K562 (cell line): ENCODE measurements around the gene FAM241B. TPM values are rescaled to one million over a fixed set of nuclear protein-coding genes. Genes with fewer than 3 reads are reported as not detected.

ENCODE experiments used
- ATAC-seq: fragments of 200-7000 bp; cut with Tn5 transposase; 3 replicates; pipeline ENCODE4 v1.9.1; 2020; ENCODE audit warnings: moderate library complexity
- BruUV-seq: library from RNA; stranded (reverse); fragments of 400-500 nt; replicated peaks from 2 replicates; lab custom pipeline; 2021; lab: Mats Ljungman, UMichigan
- CTCF ChIA-PET: fragments of 300-600 bp; formaldehyde crosslinking; extraction: SDS; loops from one replicate; lab custom pipeline; 2021; ENCODE audit warnings: low intra/inter-chr PET ratio; lab: Yijun Ruan, JAX
- POLR2A ChIA-PET: fragments of 300-600, 350-650 bp; sonication (Branson Sonifier 250); formaldehyde crosslinking; extraction: SDS; loops from one replicate; lab custom pipeline; 2021; ENCODE audit warnings: antibody characterized with exemption, inconsistent platforms; lab: Yijun Ruan, JAX
- DNase-seq, 4 experiments: peaks; one replicate each; pipeline versions ENCODE4 v3.0.0 to v3.0.0-alpha.2; 2011 to 2018; ENCODE audit warnings: low spot score in 3 of 4, mixed read lengths in 3 of 4; ENCODE audit errors: extremely low read depth in 1 of 4
- FAIRE-seq: peaks from 2 replicates; lab custom pipeline; 2011; peaks lifted over from hg19 to GRCh38; lab: Jason Lieb, UNC
- H2AFZ ChIP-seq: 2 replicates; pipeline ENCODE4 v1.6.0; 2011; ENCODE audit warnings: low read depth, low read length, control low read depth, inconsistent platforms
- H3K27ac ChIP-seq: fragments of 200-600 bp; 3 replicates; pipeline ENCODE4 v1.8.0; 2011; ENCODE audit warnings: low read depth, mild to moderate bottlenecking, control low read depth, inconsistent platforms, low read length, moderate library complexity, mixed read lengths; ENCODE audit errors: extremely low read depth
- H3K27me3 ChIP-seq, 2 experiments: fragments of 300-600 bp in 1 of 2; 2 replicates in 1 of 2; 3 replicates in 1 of 2; pipeline versions ENCODE4 v1.6.0 to v1.8.0; 2011; ENCODE audit warnings: inconsistent platforms in 2 of 2, low read length in 2 of 2, mild to moderate bottlenecking in 1 of 2, mixed read lengths in 1 of 2, moderate library complexity in 1 of 2; ENCODE audit not compliant: control insufficient read depth in 2 of 2, insufficient read depth in 2 of 2
- H3K36me3 ChIP-seq: fragments of 300-600 bp; 3 replicates; pipeline ENCODE4 v1.8.0; 2011; ENCODE audit warnings: mild to moderate bottlenecking, low read length, inconsistent platforms; ENCODE audit not compliant: control insufficient read depth, insufficient read depth
- H3K4me1 ChIP-seq, 2 experiments: fragments of 200-600 bp in 1 of 2; replicated peaks in 1 of 2; 2 replicates in 1 of 2; 3 replicates in 1 of 2; pipeline versions ENCODE4 v1.5.1 to v1.8.0; 2011; ENCODE audit warnings: inconsistent platforms in 2 of 2, low read length in 2 of 2, mild to moderate bottlenecking in 1 of 2, mixed read lengths in 1 of 2, moderate library complexity in 1 of 2; ENCODE audit not compliant: control insufficient read depth in 2 of 2, insufficient read depth in 2 of 2
- H3K4me2 ChIP-seq: 2 replicates; pipeline ENCODE4 v1.6.1; 2011; ENCODE audit warnings: low read length, control low read depth, inconsistent platforms, mixed read lengths; ENCODE audit not compliant: insufficient read depth
- H3K4me3 ChIP-seq: fragments of 200-600 bp; sonication (generic), shearing (Covaris generic); 2 replicates; pipeline ENCODE4 v1.5.1; 2016; ENCODE audit warnings: control low read depth, inconsistent platforms
- H3K79me2 ChIP-seq: fragments of 200-600 bp; 3 replicates; pipeline ENCODE4 v1.8.0; 2011; ENCODE audit warnings: low read length, inconsistent platforms; ENCODE audit not compliant: control insufficient read depth, insufficient read depth
- H3K9ac ChIP-seq, 2 experiments: 2 replicates each; pipeline versions ENCODE4 v1.6.0 to v1.6.1; 2011; ENCODE audit warnings: low read depth in 2 of 2, low read length in 2 of 2, control low read depth in 1 of 2, inconsistent platforms in 1 of 2, mild to moderate bottlenecking in 1 of 2, mixed read lengths in 1 of 2; ENCODE audit not compliant: insufficient read depth in 1 of 2
- H3K9me1 ChIP-seq: one replicate; pipeline ENCODE4 v1.6.0; 2011; ENCODE audit warnings: inconsistent platforms, mild to moderate bottlenecking, low read length, moderate library complexity; ENCODE audit not compliant: control insufficient read depth, insufficient read depth
- H3K9me3 ChIP-seq: replicated peaks from 2 replicates; pipeline ENCODE4 v1.5.1; 2011; ENCODE audit warnings: low read depth, low read length, inconsistent platforms; ENCODE audit not compliant: control insufficient read depth, insufficient read depth
- H4K20me1 ChIP-seq: replicated peaks from 2 replicates; pipeline ENCODE4 v1.6.1; 2011; ENCODE audit warnings: low read length, inconsistent platforms, mixed read lengths; ENCODE audit not compliant: control insufficient read depth, insufficient read depth
- CTBP1 ChIP-seq: fragments of 450-650 bp; IDR thresholded peaks from 2 replicates; pipeline ENCODE4 v1.6.1; 2016; ENCODE audit warnings: borderline replicate concordance
- GATA2 ChIP-seq: sonication (generic); formaldehyde crosslinking; IDR thresholded peaks from 2 replicates; pipeline ENCODE4 v1.4.0; 2020; ENCODE audit warnings: mild to moderate bottlenecking, missing genetic modification reagents
- RFX1 ChIP-seq: fragments of 450-650 bp; IDR thresholded peaks from 2 replicates; pipeline ENCODE4 v1.6.1; 2016; ENCODE audit warnings: mild to moderate bottlenecking, moderate library complexity
- SMAD3 ChIP-seq: fragments of 450-650 bp; formaldehyde crosslinking; conservative IDR thresholded peaks from 2 replicates; pipeline ENCODE4 v1.4.0; 2020; ENCODE audit warnings: mild to moderate bottlenecking
- ZNF263 ChIP-seq: sonication (generic); formaldehyde crosslinking; IDR thresholded peaks from 2 replicates; pipeline ENCODE4 v1.8.0; 2022; ENCODE audit warnings: mild to moderate bottlenecking, missing genetic modification reagents, borderline replicate concordance
- WGBS: fragments of 100-300 bp; shearing (Covaris generic); methylation state at CpG from one replicate; pipeline ENCODE4 v1.1.6; 2016; ENCODE audit warnings: low coverage, mixed read lengths; ENCODE audit not compliant: insufficient coverage; ENCODE audit errors: missing lambda C conversion rate; 5-methylcytosine and 5-hydroxymethylcytosine counted together
- in situ Hi-C: fragments of 300-500 bp; cut with MboI; formaldehyde crosslinking; loops from 4 replicates; pipeline ENCODE4 v1.15.0; 2018; ENCODE audit warnings: inconsistent platforms, mixed read lengths
- intact Hi-C: fragments of 100-400 bp; cut with micrococcal nuclease; formaldehyde crosslinking; loops from 2 replicates; pipeline ENCODE4 v1.14.2; 2022
- polyA plus RNA-seq, 8 experiments: library from polyadenylated mRNA; depleted of rRNA in 4 of 8; stranded (reverse) in 5 of 8; unstranded in 3 of 8; fragments of >200 nt; fragmentation: Nextera tagmentation in 2 of 8; fragmentation: Illumina TruSeq in 1 of 8; extraction: Ambion mirVana in 2 of 8; extraction: Trizol in 1 of 8; gene quantifications; 2 replicates each; pipeline versions ENCODE4 v1.2.1 to v1.2.3, GENCODE V29; 2011 to 2014; ENCODE audit warnings: inconsistent platforms in 1 of 8, missing spikeins in 1 of 8
- total RNA-seq, 7 experiments: library from RNA; depleted of rRNA in 6 of 7; stranded (reverse); fragments of >200 nt in 6 of 7; fragmentation: Illumina TruSeq in 2 of 7; extraction: Trizol in 2 of 7; gene quantifications; 2 replicates each; pipeline versions ENCODE4 v1.2.1 to v1.2.3, GENCODE V29; 2011 to 2021; ENCODE audit warnings: low replicate concordance in 1 of 7

Gene FAM241B
- total and polyA plus RNA-seq, 9 of the 15 experiments (the other 6 are each of a cell fraction or from before 2014, with no cell fraction given) = 1.9 to 11.1 (median 3.0) TPM

DNA sequence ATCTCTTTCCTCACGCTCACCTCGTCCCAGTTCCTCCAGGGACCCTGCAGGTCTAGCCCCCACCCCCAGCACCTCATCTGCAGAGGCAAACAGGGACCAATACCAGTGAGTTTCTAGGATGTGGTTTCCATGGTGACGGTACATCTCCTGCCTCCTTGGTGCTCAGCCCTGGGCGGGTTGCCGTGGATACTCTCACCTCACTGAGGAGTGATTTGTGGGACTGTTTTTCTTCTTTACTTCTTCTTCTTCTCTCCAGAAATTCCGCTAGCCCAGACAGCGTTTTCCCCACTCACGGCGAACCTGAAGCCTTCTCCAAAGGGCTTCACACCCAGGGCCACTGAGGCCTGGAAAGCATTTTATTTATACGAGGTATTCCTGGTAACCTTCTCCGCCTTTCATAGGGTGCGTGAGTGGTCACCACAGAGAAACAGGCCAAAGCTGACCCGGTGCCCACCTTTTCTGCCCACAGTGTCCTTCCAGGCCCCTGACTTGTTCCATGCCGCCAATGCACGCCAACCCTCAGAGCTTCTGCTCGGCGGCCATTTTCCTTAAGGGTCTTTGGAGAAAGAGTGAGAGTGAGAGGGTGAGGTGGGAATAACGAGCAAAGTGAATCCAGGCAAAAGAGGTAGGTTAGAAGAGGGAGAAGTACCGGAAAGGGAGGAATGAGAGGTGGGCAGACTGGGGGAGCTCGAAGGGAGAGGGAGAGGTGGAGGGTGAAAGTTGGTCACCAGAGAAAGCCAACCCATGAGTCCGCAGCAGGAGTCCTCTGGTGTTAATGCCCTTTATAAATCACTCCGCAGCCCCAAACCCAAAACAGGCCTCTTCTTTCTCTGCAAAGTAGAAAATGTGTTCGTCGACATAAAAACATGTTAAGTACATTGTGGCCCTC, 15.5 kb downstream of the FAM241B start:
- TF ChIP-seq RFX1 (peak; percentile 85), GATA2 (CRISPR knock-in tag) (no peak), SMAD3 (CRISPR knock-in tag) (no peak), CTBP1 (0 out of 2 replicates have a peak, but pooled peaks have one; percentile 25), ZNF263 (CRISPR knock-in tag) (no peak)
- intact Hi-C loops (no loop called here), in situ Hi-C loops (loop anchor here (25.0 kb wide), 1 partner anchor 408 kb away; no protein-coding TSS in a partner anchor)
- Histone ChIP-seq H3K4me2 (no peak overlapping the region), H3K27me3 (peaks cover 0 to 71% of the 10 kb centered on the region in 2 experiments; a peak in 3 of 5 replicates), H3K4me3 (no peak overlapping the region), H2AFZ (no peak overlapping the region), H3K9ac (no peak overlapping the region), H3K9me1 (no peaks in the 10 kb centered on the region), H3K27ac (no peak overlapping the region), H3K9me3 (no peaks in the 10 kb centered on the region), H3K36me3 (no peaks in the 10 kb centered on the region), H3K79me2 (no peaks in the 10 kb centered on the region), H4K20me1 (peaks cover 6% of the 10 kb centered on the region; the same call in 1 of the 2 replicates), H3K4me1 (no peaks in the 10 kb centered on the region)
- ATAC-seq = no peak
- FAIRE-seq = no peak
- POLR2A ChIA-PET = interaction anchor here (0.6 to 1.5 kb wide), 4 partner anchors 10 to 1079 kb away, joined by 3 to 4 read pairs (median 4); no protein-coding TSS in a partner anchor
- no peak for DNase-seq
- CTCF ChIA-PET = interaction anchor here (1.4 to 3.0 kb wide), 3 partner anchors 71 to 155 kb away, joined by 11 to 21 read pairs (median 14); no protein-coding TSS in a partner anchor
- under 1% methylated on average over 24 of the region's 24 CpGs for WGBS
- BruUV-seq = no TSS peak
